HG03064 (cell line): ENCODE data around the gene UBE2G2.

Experiments
- ATAC-seq: cut with Tn5 transposase; IDR thresholded peaks from one replicate; pipeline ENCODE4 v1.9.1; 2021; ENCODE audit warnings: low read depth; ENCODE audit not compliant: unreplicated experiment

UBE2G2 gene

DNA sequence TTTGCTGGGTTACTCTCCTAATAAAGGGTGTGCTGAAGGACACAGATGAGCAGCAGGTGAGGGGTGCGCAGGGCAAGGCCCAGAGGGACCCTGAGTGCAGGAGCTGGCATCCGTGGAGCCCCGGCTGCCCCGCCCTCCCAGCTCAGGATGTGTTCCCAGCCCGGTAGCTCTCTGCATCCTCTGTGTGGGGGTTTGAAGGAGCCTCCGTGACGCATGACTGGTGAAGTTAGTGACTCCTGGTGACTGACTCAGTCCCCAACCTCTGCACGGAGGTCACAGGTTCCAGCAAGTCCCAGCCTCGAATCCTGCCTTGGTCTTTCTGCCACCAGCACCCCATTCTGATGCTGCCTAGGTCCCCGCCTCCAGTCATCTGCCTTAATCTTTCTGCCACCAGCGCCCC, 68.7 kb downstream of the UBE2G2 start:
- no peak for ATAC-seq

DNA sequence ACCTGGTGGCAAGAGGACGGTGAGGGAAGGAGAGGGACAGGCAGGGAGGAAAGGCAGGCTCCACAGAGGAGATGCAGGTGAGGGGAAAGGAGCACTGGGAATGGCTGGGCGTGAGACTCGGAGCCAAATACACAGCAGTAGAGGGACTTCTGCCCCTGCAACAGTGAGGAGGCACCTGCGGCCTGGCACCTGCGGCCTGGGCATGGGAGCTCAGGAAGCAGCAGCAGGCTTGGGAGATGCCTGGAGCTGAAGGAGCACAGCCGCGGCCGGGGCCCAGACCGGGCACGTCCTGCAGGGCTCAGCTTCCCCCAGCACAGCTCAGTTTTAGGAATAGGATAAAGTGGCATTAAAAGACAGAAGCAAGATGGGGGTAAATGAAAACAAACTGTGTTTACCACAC, 69.4 kb downstream of the UBE2G2 start:
- no peak for ATAC-seq

DNA sequence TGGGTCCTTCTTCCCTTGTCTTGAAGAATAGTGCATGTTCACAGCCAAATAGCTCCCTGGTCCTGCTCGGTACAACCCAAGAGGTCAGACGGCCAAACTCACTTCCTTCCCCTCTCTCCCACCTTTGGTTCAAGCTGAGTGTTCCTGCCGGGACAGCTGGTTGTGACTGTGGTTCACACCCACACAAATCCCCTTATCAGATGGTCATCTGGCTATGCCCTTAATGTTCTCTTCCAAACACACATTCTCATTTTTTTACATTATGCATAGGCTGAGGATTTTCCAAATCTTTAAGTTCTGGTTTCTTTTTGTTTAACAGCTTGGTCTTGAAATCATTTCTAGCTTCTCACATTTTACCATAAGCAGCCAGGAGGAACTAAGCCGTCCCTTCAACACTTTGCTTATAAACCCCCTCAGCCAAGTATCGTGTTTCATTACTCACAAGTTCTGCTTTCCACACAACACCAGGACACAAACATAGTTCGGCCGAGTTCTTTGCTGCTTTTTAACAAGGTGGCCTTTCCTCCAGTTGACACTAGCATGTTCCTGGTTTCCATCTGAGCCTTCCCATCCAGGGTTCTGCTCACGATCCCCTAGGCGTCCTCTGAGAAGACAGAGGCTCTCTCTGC, 70.6 kb downstream of the UBE2G2 start:
- ATAC-seq, result no peak

DNA sequence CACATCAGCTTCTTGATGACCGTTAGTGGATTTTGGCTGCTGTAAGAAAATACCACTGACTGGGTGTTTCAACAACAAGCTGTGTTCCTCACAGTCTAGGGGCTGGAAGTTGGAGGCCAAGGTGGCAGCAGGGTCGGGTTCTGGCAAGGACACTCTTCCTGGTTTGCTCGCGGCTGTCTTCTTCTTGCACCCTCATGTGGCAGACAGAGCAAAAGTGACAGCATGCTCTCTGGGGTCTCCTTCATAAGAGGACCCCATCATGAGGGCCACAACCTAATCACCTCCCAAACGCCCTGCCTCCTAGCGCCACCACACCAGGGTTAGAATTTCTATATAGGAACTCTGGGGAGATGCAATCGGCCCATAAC, 71.6 kb downstream of the UBE2G2 start:
- ATAC-seq, result no peak

DNA sequence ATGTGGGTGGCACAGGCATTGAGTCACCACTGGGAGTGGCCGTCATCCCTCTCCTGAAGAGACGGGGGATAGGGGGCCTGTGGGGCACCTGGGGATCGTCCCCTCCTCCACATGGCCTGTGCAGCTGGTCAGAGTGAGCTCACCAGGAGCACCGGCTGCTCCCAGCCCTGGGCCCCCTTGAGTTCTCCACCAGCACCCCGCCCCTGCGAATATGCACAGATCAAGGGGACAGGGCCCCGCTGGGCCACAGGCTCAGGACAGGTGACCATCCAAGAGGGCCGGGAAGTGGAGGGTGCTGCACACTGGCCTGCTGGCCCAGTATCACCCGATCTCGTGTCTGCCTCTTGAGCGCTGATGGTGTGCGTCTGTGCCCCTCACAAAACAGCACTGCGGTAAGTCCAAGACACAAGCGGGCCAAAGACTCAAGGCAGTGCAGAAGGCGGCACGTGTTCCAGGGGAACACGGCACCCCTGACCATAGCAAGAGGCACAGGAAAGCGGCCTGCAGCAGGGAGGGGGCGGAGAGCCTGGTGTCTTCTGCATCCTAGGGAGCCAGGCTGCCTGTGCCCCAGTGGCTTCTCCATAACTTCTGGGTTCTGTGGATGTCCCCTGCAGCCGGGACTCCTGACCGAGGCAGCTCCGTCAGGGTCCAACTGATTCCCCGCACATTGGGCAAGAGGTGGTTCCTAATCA, 72.1 kb downstream of the UBE2G2 start:
- ATAC-seq, result no peak

DNA sequence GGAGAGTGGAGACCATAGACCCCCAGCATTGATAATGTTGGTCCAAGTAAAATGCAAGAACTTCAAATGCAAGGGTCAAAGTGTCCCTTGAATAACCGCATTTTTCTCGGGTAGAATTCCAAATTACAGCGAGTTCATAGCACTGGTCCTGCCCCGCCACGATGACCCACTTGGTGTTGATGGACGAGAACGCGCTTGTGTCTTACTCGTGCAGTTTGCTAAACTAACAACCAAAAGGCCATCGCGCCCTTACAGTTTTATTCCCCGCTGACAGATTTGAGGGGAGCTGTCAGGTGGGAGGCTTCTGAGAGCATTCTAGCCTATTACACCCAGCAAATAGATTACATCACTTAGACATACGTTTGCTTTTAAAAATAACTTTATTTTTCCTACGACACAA, 72.9 kb downstream of the UBE2G2 start:
- no peak for ATAC-seq

DNA sequence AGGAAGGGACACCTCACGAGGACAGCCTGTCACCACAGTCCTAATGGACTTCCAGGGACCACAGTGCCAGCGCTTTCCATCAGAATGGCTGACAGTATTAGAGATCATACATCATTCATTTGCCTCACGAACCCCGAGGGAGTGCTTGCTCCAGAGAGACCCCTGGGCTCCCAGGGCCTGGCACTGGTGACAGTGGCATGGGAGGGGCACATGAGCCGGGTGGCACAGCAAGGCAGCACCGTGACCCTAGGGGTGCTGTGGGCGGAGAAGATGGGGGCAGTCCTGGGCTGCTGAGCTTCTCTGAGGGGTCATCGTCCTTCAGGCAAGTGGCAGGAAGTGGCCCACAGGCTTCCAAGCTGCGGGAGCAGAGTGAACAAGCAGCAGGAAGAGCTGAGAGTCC, 73.9 kb downstream of the UBE2G2 start:
- no peak for ATAC-seq

DNA sequence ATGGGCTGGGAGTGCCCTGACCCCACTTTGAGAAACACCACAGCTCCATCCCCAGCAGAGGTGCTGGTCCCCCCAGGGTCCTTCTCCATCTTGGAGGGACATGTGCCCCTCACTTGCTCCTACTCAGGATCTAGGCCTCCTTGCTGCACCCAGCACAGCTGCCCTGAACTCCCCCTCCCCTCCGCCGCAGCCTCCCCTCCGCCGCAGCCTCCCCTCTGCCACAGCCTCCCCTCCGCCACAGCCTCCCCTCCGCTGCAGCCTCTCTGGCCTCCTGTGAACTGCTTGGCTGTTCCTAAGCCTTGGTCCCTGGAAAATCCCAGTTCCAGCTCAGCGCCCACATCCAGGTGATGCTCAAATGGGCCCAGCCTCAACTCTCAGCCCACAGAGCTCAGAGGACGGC, 74.3 kb downstream of the UBE2G2 start:
- ATAC-seq, result no peak

DNA sequence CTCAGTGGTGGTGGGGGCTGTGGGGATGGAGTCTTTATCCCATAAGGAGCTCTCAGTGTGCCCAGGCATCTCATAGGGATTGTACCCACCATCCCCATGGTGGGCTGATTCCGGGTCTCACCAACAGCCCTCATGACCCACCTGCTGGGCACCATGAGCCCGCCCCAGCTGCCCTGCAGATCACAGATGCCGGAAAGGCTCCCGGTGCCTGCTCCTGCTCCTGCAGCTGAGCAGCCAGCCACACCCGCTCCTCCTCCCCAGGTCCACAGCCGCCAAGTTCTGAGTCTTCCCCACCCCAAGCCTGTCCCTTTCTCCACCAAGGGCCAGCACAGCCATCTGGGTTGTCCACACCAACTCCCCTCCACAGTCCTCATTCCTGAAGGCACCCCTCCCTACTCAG, 74.8 kb downstream of the UBE2G2 start:
- ATAC-seq, result no peak

DNA sequence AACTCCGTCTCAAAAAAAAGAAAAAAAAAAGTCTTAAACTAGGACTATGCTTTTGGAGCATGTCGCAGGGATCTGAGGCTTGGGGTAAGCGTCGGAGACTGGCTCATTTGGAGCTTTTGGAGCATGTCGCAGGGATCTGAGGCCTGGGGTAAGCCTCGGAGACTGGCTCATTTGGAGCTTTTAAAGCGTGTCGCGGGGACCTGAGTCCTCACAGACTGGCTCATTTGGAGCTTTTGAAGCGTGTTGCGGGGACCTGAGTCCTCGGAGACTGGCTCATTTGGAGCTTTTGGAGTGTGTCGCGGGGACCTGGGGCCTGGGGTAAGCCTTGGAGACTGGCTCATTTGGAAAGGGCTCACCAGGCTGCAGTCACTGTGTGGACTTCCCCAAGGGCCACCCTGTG, 76.7 kb downstream of the UBE2G2 start:
- ATAC-seq, result no peak

DNA sequence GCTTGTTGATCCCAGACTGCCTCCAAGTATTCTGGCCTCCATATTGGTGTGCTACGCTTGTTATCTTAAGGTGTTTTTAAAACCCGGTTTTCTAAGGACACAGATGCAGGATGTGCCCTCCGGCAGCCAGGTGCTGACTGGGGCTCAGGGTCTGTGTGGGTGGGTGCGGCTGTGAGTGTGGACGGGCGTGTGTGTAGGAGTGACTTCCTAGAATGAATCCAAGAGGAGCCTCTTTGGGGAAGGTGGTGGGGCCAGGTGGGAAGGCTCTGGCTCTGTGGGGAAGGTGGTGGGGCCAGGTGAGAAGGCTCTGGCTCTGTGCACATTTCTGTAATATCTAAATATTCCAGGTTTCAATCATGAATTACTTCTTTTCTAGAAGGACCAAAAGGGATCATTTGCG, 77.4 kb downstream of the UBE2G2 start:
- ATAC-seq, result no peak

DNA sequence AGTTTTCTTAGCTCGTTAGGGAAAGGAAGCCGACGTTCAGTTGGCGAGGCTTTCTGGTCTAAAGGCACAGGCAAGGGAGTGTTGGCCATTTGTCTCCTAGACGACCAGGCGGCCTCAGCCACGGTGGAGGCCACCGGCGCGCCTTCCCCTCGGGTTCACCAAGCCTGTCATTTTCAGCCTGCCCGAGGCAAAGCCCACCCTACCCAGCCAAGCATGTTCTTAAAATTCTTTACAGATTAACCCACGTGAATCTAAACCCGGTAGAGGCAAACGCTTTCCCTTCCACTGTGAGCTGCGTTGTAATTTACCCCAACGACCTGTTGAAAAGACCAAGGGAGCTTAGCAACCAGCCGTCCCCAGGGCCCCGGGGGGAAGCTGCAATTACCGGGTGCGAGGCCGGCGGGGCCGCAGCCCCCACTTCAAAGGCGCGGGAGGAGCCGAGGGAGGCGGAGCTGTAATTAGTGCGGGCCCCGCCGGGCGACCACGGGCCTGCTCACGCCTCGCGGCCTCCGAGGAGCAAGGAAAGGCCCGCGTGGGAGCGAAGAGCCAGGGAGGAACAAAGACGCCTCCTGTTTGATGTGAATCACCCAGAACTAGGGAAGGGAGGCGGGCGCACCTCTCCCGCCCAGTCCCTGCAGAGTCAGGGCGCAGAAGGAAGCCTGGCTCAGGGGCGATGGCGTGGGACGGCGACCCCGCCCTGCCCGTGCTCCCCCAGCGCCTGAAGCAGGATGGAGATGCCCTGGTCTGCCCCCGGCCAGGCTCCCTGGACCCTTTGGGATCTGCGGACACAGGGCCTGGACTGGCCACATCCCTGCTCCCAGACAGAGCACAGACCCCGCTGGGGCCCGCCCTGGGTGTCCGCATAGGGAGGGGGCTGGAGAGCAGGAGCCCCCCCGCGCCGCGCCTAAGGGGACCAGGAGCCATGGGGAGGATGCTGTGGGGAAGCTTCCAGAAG, 78.2 kb downstream of the UBE2G2 start:
- no peak for ATAC-seq

DNA sequence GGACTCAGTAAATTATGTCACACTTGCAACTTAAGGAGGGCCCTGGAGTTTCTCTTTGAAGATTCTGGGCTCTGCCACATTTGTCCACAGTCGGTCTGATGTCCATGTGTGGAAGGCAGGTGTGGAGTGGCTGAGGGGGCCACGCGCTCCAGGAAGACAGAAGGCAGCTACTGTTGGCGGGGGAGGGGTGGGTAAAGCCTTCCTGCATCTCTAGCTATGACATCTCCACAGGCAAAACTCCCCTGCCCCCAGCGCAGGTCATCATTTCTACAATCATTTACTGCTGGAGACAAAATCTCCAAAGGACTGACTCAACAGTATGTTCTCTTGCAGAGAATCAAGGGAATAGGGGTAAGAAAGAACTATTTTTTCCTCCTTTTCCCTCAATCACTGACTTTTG, 78.9 kb downstream of the UBE2G2 start:
- no peak for ATAC-seq

DNA sequence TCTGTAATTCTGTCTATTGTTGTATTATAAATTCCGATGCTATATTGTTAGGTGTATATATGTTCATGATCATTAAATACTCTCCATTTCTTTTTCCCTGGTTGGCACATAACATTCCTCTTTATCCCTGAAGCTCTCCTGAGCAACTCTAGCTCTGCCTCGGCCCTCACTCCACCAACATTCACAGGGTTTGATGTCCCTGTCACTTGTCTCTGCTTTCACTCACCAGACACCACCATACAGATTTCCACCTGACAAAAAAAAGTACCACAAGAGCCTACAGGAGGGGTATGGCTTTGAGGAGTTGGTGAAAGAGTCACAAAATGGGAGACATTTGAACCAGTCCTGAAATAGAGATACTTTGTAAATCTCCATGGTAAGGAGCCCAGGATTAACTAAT, 81.5 kb downstream of the UBE2G2 start:
- ATAC-seq, result no peak
